ENCODE measurements around the gene HS3ST5.

Gene HS3ST5

DNA sequence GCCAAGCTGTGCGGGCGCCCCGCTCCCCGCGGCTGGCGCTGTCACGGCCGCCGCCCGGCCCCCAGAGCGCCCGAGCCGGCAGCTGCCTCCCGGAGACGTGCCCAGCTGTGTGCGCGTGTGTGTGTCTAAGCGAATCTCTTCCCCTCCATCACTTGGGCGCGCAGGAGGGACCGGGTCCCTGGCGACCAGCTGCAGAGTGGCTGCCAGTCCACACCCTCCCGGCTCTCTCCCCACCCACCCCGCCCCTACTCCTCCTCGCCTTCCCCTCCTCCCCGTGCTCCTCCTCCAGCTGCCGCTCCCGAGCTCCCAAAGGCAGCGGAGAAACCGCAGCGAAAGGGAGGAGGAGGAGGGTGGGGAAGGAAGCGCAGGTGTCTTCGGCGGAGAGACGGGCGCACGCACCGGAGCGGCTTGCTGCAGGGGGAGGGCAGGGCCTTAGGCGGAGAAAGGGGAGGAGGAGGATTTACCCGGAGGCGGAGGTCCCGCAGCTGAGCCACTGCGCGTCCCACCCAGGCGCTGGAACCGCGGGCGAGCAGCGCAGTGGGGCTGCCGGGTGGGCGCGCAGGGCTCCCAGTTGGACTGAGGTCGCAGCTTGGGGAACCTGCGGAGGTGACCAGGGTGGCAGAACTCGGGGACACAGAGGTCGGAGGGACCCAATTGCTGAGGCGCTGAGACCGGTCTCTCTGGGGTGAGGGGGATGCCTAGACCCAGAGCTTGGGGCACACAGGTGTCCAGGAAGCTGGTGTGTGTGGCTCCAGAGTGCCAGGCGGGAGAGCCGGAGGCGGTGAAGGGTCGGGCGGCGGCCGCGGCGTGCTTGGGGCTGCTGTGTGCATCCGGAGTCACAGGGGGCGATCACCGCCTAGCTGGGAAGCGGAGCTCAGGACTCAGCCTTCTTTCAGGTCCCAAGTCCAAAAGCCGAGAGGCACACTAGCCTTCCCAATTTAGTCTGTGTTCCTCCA, at the start of gene HS3ST5:
Gene HS3ST5, minus strand, starts transcription at position 198 of the 956 bp plus-strand sequence. CDS start 280,178 bp downstream, outside the sequence.
- TF ChIP-seq, protein P1, sequence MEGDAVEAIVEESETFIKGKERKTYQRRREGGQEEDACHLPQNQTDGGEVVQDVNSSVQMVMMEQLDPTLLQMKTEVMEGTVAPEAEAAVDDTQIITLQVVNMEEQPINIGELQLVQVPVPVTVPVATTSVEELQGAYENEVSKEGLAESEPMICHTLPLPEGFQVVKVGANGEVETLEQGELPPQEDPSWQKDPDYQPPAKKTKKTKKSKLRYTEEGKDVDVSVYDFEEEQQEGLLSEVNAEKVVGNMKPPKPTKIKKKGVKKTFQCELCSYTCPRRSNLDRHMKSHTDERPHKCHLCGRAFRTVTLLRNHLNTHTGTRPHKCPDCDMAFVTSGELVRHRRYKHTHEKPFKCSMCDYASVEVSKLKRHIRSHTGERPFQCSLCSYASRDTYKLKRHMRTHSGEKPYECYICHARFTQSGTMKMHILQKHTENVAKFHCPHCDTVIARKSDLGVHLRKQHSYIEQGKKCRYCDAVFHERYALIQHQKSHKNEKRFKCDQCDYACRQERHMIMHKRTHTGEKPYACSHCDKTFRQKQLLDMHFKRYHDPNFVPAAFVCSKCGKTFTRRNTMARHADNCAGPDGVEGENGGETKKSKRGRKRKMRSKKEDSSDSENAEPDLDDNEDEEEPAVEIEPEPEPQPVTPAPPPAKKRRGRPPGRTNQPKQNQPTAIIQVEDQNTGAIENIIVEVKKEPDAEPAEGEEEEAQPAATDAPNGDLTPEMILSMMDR (IDR thresholded peaks at IDR 0.05; ENCODE audit: insufficient read depth, low read depth, low read length, missing control alignments) = peak; percentile 18
- peak; percentile 19 for DNase-seq (ENCODE audit: low read depth)
- H3K4me3 ChIP-seq (ENCODE audit: low read depth, low read length) = no peak within 1 kb of the TSS

DNA sequence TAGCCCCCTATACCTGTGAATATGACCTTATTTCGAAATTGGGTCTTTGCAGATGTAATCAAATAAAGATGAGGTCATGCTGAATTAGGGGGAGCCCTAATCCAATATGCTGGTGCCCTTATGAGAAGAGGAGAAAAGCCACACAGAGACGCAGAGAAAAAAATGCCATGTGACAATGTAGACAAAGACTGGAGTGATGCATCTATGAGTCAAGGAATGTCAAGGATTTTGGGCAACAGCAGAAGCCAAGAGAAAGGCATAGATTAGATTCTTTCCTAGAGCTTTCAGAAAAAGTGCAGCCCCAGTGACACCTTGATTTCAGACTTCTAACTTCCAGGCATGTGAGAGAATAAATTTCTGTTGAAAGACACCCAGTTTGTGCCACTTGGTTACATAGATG, 47.4 kb upstream of the HS3ST5 start:
- no peak for DNase-seq (ENCODE audit: low read depth)
- H3K4me3 ChIP-seq (ENCODE audit: low read depth, low read length) = no peak overlapping the region
- TF ChIP-seq, protein P1 (IDR thresholded peaks at IDR 0.05; ENCODE audit: insufficient read depth, low read depth, low read length, missing control alignments) = no peak

GRCh38 chr6:114389111-114389510, 46.3 kb upstream of the HS3ST5 start:
- DNase-seq (ENCODE audit: low read depth) = no peak
- H3K4me3 ChIP-seq (ENCODE audit: low read depth, low read length) = no peak overlapping the region
- TF ChIP-seq, protein P1 (IDR thresholded peaks at IDR 0.05; ENCODE audit: insufficient read depth, low read depth, low read length, missing control alignments) = no peak

DNA sequence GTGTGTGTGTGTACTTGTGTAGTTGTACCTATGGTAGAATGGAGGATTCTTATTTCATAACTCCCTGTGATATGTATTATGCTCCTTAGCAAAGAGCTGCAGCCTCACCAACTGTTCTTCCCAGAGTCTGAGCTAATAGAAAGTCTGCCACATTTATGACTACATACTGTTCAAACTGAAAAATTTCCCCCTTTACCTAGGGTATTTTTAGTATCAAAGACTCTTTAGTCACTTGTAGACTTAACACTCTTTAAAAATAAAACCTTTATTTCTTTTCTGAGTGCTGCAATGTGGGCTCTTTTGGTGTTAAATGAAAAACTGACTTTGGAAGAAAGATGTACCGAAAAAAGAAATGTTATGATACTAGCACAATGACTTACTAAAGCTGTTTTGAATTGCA, 39.6 kb upstream of the HS3ST5 start:
- no peak overlapping the region for H3K4me3 ChIP-seq (ENCODE audit: low read depth, low read length)
- no peak for DNase-seq (ENCODE audit: low read depth)
- TF ChIP-seq, protein P1 (IDR thresholded peaks at IDR 0.05; ENCODE audit: insufficient read depth, low read depth, low read length, missing control alignments) = no peak

- DNase-seq (ENCODE audit: low read depth) = no peak
- TF ChIP-seq, protein P1 (IDR thresholded peaks at IDR 0.05; ENCODE audit: insufficient read depth, low read depth, low read length, missing control alignments) = no peak
- no peak overlapping the region for H3K4me3 ChIP-seq (ENCODE audit: low read depth, low read length)
Measured at GRCh38 chr6:114377881-114378280, 35.1 kb upstream of the HS3ST5 start.

- H3K4me3 ChIP-seq (ENCODE audit: low read depth, low read length) = no peak overlapping the region
- TF ChIP-seq, protein P1 (IDR thresholded peaks at IDR 0.05; ENCODE audit: insufficient read depth, low read depth, low read length, missing control alignments) = no peak
- DNase-seq (ENCODE audit: low read depth) = no peak
Measured at GRCh38 chr6:114376611-114377175, 33.9 kb upstream of the HS3ST5 start.

Measured in GM12865 (cell line).